Liver (tissue), 2 donors: ENCODE measurements around the gene EOLA2.
"Not testable (repeated sequence)": the region's sequence is repeated elsewhere in the genome, so short reads cannot be mapped to it uniquely, and the experiment has no call there.

ENCODE experiments used
- TF ChIP-seq, protein P1 (sequence below): fragments of 150-350 bp; IDR thresholded peaks from 2 replicates; pipeline ENCODE4 v1.5.1; 2017; ENCODE audit warnings: improper control_type of control experiment, low read depth, low read length; ENCODE audit not compliant: missing input control
- TF ChIP-seq, protein P2 (sequence below): IDR thresholded peaks from 2 replicates; pipeline ENCODE4 v1.6.1; 2016; ENCODE audit warnings: antibody characterized with exemption
- donor health status: healthy.

GRCh38 chrX:149928635-149929034 is 9.7 kb downstream of the EOLA2 start:
- TF ChIP-seq, protein P1, sequence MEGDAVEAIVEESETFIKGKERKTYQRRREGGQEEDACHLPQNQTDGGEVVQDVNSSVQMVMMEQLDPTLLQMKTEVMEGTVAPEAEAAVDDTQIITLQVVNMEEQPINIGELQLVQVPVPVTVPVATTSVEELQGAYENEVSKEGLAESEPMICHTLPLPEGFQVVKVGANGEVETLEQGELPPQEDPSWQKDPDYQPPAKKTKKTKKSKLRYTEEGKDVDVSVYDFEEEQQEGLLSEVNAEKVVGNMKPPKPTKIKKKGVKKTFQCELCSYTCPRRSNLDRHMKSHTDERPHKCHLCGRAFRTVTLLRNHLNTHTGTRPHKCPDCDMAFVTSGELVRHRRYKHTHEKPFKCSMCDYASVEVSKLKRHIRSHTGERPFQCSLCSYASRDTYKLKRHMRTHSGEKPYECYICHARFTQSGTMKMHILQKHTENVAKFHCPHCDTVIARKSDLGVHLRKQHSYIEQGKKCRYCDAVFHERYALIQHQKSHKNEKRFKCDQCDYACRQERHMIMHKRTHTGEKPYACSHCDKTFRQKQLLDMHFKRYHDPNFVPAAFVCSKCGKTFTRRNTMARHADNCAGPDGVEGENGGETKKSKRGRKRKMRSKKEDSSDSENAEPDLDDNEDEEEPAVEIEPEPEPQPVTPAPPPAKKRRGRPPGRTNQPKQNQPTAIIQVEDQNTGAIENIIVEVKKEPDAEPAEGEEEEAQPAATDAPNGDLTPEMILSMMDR = not testable (repeated sequence)
- TF ChIP-seq, protein P2, sequence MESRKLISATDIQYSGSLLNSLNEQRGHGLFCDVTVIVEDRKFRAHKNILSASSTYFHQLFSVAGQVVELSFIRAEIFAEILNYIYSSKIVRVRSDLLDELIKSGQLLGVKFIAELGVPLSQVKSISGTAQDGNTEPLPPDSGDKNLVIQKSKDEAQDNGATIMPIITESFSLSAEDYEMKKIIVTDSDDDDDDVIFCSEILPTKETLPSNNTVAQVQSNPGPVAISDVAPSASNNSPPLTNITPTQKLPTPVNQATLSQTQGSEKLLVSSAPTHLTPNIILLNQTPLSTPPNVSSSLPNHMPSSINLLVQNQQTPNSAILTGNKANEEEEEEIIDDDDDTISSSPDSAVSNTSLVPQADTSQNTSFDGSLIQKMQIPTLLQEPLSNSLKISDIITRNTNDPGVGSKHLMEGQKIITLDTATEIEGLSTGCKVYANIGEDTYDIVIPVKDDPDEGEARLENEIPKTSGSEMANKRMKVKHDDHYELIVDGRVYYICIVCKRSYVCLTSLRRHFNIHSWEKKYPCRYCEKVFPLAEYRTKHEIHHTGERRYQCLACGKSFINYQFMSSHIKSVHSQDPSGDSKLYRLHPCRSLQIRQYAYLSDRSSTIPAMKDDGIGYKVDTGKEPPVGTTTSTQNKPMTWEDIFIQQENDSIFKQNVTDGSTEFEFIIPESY = not testable (repeated sequence)
